Measurements from ENCODE around the gene SORL1-AS1.

- no peak for TF ChIP-seq CTCF (IDR thresholded peaks at IDR 0.05)
- no peak for TF ChIP-seq POLR2AphosphoS5 (IDR thresholded peaks at IDR 0.05)
- TF ChIP-seq POLR2A (IDR thresholded peaks at IDR 0.05), result no peak
These were observed 46.5 kb downstream of the SORL1-AS1 start for GRCh38 chr11:121406291-121406690.
